ENCODE measurements around the gene TPSB2.

GRCh38 chr16:1184156-1184868 is 45.7 kb downstream of the TPSB2 start:
- TF ChIP-seq E2F1 (CRISPR knock-in tag; IDR thresholded peaks at IDR 0.05): no peak
- no peak for TF ChIP-seq BRF2 (IDR thresholded peaks at IDR 0.05; ENCODE audit: borderline replicate concordance, insufficient read depth, insufficient read length)
- no peak for TF ChIP-seq JUN (IDR thresholded peaks at IDR 0.05; ENCODE audit: borderline replicate concordance, low read depth, low read length)
- TF ChIP-seq JUN (CRISPR knock-in tag; IDR thresholded peaks at IDR 0.05; ENCODE audit: borderline replicate concordance): no peak
- TF ChIP-seq PML (IDR thresholded peaks at IDR 0.05; ENCODE audit: low read length): no peak
- TF ChIP-seq MYC (IDR thresholded peaks at IDR 0.05; ENCODE audit: low read depth, low read length): no peak
- no peak for TF ChIP-seq MYC (CRISPR knock-in tag; IDR thresholded peaks at IDR 0.05; ENCODE audit: borderline replicate concordance, low read depth)
- TF ChIP-seq ATF2 (CRISPR knock-in tag; IDR thresholded peaks at IDR 0.05): no peak
- TF ChIP-seq CTCF (IDR thresholded peaks at IDR 0.05 in 2 of 3, conservative IDR thresholded peaks at IDR 0.05 in 1 of 3; ENCODE audit: insufficient read depth in 2 of 3, low read depth in 1 of 3, low read length in 3 of 3): no peak
- peak; percentile 22; the same call in 1 of the 2 replicates for TF ChIP-seq USF2 (CRISPR knock-in tag; IDR thresholded peaks at IDR 0.05)
- TF ChIP-seq RNF2 (IDR thresholded peaks at IDR 0.05): no peak
- TF ChIP-seq TAF7 (tag; IDR thresholded peaks at IDR 0.05): no peak
- TF ChIP-seq RBBP5 (IDR thresholded peaks at IDR 0.05; ENCODE audit: borderline replicate concordance, insufficient read depth, low read length, poor library complexity, severe bottlenecking): no peak
- TF ChIP-seq BHLHE40 (IDR thresholded peaks at IDR 0.05; ENCODE audit: low read length): no peak

Measured in K562 (cell line).